GM21515 (cell line): ENCODE results near the gene GNGT2.
"Not testable (repeated sequence)": the region's sequence is repeated elsewhere in the genome, so short reads cannot be mapped to it uniquely, and the experiment has no call there.

Experiments used
- ATAC-seq: cut with Tn5 transposase; IDR thresholded peaks from one replicate; pipeline ENCODE4 v1.9.1; 2021; ENCODE audit not compliant: unreplicated experiment

The GNGT2 gene

DNA sequence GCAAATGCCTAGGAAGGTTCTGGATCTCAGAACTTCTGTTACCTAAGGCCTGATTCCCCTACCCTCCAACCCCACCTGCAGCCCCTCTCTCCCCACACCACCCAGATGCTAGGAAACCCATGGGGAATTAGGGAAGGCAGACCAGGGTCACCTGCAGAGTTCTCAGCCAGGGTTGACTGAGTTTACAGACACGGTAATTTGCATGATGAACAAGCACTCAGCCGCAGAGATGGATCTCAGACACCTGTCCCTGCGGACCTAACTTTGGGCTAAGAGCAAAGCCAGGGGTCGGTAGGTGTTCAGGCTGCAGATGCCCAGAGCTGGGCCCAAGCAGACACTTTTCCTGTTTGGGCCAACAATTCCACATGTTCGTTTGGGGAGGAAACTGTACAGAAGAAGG is 3.0 kb upstream of the GNGT2 start:
- no peak for ATAC-seq

DNA sequence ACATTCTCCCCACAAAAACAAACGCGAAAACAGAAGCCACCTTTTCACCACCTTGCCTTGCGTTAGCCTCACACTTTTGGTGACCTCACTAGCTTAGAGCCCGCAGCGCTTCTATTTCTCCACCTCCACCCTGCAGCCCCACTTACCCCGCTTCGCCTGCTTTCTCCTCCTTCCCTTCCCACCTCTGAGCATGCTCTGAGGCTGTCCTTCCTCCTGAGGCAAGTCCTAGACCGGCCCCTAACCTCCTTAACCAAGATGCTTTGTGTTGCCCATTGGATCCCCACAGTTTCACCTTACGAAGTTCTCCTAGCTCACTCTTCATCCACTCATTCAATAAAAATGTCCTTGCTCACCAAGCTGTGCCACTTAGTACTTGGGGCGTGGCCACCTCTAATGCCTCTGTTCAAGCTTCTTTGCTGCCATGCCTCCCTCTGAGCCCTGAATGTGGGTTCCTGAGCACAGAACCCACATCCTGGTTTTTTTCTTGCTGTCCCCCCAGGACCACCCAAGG is 1.3 kb downstream of the GNGT2 start:
- ATAC-seq = no peak

DNA sequence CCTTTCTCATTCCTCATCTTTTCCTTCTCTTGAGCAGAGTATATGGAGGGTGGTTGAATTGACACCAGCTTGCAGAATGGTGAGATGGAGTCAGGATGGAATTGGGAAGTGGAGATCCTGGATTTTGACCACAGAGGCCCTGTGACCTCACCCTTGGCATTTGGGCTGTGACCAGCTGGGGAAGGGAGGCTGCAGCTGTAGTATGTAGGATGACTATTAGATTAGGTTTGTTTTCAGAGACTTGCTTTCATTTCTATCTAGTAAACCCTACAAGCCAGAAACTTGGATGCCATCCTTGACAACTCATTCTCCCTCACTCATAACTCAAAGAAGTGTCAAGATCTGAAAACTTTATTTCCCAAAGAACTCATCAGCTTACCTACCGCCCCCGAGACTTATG is 5.9 kb downstream of the GNGT2 start:
- no peak for ATAC-seq

DNA sequence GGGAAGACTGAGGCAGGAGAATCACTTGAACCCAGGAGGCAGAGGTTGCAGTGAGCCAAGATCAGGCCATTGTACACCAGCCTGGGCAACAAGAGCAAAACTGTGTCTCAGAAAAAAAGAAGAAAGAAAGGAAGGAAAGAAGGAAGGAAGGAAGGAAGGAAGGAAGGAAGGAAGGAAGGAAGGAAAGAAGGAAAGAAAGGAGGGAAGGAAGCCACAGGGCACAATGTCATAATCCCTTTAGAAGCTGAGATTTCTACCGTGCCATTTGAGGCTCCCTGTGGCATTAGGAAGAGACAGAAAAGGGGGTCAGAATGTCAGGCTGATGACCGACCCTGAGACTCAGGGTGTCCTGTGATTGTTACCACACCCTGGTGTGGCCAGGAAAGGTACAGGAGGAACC is 6.6 kb downstream of the GNGT2 start:
- no peak for ATAC-seq

DNA sequence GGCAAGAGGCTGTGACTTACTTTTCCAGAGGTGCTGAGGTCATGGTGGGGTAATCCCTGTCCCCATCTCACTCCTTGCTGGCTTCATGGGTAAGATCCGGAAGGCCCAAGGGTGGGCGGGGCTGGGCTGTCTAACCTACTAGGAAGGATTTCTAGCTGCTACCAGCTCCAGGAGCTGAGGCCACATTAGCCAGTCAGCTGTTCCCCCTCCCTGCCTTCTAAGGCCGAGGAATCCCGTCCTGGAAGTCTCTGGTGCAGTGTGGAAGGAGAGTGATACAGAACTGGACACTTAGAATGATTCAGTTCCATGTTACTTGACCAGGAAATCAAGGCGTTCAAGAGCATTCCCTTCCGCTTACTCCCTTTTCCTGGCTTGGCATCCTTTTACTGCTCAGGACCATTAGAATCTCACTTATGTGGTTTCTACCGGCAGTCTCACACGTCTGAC is 8.9 kb downstream of the GNGT2 start:
- no peak for ATAC-seq

DNA sequence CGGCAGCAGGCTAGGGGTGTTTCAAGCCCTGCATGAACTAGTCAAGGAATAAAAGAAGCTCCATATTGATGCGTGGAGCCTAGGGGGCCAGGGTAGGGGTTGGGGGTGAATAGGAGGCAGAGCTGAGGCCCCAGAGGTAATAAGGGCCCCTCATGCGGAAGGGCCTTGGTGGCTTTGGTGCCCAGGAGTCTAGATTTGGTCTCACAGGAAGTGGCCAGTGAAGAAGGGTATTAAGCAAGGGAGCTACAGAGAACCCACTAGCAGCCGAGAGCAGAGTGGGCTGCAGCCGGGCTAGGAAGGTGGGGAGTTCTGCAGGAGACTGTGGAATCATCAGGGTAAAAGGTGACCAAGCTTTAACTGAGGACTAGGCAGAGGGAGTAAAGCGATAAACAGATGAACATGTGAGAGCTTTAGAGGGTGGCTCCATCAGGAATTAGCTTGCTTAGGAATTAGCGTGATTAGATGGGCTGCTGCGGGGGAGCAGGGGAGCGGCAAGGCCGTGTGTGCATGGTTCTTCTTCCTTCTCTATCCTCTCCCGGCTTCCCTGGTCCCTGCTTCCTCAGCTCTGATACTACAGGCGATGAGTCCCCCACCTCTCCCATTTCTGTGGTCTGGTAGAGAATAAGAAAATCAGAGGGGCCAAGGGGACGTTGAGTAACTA is 9.8 kb downstream of the GNGT2 start:
- no peak for ATAC-seq

DNA sequence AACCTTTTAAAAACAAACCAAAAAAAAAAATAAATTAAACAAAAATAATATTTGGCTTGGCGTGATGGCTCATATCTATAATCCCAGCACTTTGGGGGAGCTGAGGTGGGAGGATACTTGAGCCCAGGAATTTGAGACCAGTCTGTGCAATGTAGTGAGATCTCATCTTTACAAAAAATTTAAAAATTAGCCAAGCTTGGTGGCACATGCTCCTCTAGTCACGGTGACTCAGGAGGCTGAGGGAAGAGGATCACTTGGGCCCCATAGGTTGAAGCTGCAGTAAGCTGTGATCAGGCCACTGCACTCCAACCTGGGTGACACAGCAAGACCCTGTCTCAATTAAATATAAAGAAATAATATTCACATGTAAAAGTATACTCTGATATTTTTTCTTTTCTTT is 12.2 kb downstream of the GNGT2 start:
- ATAC-seq = no peak

DNA sequence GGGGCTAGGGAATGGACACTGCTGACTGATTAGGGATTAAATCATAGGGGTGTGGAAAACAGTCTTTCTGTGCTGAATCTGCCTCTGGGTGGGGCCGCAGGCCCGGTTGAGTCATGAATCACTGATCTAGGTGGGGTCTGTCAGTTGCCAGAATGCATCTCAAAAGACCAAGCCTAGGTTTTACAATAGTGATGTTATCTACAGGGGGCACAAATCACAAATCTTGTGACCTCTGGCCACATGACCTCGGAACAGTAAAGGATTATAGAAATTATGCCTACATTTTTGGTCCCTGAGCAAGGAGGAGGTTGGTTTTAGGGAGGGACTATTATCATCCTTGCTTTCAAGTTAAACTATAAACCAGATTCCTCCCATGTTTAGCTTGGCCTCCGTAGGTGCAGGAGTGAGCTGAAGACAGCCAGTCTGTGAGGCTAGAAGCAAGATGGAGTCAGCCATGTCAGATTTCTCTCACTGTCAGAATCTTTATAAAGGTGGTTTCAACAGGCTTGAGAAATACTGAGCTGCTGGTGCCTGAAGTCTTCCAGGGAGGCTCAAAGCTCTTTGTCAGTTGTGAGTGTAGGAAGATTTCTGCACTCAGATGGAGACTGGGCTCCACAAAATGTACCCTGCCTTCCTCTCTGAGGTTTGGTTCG is 12.9 kb downstream of the GNGT2 start:
- ATAC-seq = no peak

DNA sequence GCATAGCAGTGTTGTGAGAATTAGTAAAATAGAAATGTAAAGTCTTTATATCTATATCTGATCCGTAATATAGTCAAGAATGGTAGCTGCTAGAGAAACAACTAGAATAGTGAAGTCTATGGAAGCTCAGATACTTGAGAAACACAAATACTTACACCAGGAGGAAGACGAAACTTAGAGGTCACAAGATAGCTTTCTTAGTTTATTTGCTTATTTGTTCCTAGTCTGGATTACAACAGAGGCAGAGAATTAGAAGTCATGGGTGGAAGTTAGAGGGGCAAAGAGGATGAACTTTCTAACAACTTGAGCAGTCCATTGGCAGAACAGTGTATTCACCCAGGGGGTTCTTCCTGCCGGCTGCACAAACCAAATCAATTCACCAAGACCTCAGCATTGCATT is 13.9 kb downstream of the GNGT2 start:
- ATAC-seq = no peak

DNA sequence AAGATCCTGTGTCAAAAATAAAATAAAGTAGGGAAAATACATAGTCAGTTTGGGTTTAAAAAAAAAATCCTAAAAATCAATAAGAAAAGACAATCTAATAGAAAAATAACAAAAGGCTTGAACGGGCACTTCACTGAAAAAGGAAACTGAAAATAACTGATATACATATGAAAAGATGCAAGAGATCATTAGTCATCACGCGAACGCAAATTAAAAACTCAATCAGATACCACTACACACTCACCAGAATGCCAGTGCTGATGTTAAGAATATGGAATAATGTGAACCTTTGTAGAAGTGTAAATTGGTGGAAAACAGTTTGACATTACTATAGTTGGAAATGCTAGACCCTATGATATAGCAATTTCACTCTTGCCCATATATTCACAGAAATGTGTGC is 14.6 kb downstream of the GNGT2 start:
- ATAC-seq = no peak

DNA sequence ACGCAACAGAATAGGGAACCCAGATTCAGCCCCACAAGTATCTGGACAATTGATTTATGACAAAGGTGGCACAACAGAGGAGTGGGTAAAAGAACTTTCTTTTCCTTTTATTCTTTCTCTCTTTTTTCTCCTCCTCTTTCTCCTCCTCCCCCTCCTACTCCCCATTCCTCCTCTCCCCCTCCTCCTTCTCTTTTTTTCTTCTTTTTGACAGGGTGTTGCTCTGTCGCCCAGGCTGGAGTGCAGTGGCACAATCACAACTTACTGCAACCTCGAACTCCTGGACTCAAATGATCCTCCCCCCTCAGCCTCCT is 16.1 kb downstream of the GNGT2 start:
- no peak for ATAC-seq

DNA sequence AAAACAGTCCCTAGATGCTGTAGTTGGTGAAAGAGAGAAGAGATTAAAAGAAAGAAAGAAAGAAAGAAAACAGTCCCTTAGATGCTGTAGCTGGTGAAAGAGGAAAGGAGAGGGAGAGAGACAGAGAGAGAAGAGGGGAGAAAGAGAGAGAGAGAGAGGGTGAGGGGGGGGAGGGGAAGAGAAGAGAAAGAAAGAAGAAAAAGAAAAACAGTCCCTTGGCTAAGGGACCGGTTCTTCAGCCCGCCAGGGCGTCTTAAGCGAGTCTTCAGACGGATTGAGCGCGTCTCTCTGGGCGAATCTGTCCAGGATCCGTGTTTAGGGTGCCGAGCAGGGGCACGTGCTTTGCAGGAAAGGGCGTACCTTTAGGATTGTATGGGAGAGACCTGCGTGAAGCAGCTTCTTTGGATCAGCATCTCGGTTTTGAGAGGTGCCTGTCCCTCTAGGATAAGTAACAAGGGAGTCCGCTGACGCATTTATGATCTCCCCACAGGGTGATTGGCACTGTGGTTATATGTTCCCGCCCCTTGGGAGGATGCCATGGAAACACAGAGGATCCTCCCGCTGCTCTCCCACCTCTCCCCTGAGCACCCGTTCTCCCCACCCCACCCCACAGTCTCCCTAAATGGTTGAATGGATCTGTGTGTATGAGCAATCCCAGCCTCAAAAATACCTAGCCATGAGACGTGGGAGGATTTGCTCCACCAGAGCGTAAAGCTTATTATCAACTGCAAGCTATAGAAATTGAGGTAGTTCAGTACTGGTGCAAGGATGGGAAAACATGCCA is 16.7 kb downstream of the GNGT2 start:
- ATAC-seq = no peak

DNA sequence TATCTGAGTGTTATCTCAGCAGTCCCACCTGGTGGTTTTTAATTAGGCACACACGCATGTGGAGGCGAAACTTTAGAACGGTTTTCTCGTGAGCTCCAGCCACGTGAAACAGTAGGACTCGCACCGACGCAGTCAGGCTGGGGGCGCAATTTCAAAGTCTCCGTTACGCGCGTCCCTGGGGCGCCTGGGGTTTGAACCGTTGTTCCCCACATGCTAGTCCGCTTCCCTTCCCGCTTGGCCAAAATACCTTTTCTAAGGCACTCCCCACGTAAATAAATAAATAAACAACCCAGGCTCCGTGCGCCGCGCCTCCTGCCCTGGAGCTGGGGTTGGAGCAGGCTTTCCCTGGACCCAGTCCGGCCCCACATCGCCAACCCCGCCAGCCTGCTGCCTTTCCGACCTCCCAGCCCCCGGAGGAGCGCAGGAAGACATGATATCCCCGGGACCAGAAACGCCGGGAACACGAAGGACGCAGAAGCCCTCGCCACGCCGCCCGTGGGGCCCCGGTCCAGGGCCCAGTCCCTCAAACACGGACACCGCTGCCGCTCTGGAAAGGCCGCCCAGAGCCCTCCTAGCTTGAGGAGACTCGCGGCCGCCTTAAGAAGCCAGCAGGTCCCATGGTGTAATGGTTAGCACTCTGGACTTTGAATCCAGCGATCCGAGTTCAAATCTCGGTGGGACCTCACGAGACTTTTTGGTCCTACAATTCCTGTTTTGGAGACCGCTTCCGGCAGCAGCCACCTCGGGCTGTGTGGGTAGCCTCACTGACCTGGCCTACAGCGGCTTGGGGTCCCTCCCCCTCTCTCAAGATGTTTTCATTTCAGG is 18.2 kb downstream of the GNGT2 start:
- peak; percentile 43 for ATAC-seq

DNA sequence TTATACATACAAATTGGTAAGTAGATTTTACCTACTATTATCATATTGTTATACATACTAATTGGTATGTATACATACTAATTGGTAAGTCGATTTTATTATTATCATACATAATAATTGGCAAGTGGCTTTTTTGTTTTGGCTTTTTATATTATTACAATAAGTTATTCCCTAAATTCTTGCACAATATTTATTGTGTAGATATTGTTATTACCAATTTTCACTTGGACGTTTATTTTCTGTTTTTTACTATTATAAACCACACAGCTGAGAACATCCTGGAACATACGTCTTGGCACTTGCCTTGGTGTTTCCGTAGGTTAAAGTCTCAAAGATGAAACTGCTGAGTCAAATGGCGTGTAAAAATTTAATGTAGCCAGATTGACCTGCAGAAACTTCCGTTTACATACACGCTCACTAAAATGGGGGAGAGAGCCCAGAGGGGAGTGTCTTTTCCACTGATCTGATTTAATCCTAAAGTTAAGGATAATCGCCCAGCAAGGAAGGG is 18.9 kb downstream of the GNGT2 start:
- peak; percentile 7 for ATAC-seq

DNA sequence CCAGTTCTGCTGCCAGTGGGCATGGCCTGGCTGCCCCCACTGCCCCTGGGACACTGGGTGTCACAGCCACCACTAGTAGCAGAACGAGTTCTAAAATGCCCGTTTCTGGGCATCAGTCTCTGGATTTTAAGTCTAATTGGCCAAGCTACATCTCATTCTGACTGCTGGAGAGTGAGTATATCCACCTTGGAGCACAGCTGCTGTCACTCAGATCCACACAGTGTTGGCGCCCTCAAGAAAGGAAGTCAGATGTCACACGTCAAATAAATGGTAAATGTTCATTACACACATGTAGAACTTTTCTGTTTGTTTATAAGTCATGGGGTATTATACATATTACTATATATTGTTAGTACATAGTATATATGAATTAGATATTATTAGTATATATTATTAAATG is 19.4 kb downstream of the GNGT2 start:
- no peak for ATAC-seq

DNA sequence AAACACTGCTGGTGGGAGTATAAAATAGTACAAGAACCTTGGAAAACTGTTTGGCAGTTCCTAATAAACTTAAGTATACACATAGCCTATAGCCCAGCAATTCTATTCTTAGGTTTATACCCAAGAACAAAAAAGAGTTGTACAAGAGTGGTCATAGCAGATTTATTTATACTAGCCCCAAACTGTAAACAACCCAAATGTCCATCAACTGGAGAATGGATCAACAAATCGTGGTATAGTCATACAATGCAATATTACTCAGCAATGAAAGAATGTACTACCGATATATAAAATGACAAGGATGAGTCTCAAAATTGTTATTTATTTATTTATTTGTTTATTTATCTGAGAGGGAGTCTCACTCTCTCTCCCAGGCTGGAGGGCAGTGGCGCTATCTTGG is 23.1 kb downstream of the GNGT2 start:
- ATAC-seq = no peak

DNA sequence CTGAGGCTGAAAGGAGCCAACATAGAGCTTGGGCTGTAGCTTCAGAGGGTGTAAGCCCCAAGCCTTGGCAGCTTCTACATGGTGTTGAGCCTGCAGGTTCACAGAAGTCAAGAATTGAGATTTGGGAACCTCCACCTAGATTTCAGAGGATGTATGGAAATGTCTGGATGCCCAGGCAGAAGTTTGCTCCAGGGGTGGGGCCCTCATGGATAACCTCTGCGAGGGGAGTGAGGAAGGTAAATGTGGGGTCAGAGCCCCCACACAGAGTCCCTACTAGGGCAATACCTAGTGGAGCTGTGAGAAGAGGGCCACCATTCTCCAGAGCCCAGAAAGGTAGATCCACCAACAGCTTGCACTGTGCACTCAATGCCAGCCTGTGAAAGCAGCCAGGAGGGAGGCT is 25.0 kb downstream of the GNGT2 start:
- not testable (repeated sequence) for ATAC-seq

DNA sequence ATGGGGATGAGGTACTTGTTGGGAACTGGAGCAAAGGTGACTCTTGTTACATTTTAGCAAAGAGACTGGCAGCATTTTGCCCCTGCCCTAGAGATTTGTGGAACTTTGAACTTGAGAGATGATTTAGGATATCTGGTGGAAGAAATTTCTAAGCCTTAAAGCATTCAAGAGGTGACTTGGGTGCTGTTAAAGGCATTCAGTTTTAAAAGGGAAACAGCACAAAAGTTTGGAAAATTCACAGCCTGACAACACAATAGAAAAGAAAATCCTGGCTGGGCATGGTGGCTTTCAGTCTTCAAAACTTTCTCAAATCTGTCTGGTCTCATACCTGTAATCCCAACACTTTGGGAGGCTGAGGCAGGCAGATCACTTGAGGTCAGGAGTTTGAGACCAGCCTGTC is 25.9 kb downstream of the GNGT2 start:
- not testable (repeated sequence) for ATAC-seq

DNA sequence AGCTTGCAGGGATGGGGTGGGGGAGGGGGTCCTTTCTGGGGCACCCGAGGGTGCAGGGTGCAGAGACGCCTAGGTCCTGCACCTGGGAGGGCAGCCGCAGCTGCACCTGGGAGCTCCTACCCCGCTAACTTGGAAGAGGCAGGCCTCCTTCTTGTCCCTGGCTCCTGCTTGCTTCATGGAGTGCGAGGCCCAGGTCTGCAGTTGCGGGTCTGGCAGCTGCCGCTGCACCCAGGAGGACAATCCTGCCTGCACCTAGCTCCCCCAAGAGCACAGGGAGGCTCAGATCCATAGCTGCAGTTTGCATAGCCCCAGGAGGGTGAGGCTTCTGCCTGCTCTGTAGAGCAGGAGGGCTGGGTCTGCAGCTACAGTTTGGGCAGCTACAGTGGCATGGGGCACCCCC is 26.6 kb downstream of the GNGT2 start:
- ATAC-seq = no peak

DNA sequence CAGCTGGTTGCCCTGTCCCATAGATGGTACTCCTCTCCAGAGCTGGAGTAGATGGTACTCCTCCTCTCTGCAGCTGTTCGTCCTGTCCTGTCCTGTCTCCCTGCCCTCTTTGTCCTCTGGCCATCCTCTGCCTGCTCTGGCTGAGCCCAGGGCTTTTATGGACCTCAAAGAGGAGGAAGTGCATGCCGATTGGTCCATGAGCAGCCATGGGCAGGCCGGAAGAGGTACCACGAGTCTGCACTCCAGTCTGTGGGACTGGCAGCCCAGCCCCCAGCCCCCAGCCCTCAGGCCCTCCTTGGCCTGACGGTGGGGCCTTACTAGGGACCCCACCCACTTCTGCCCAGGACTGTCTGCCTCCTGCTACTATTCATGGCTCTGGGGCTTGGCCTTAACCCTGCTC is 27.0 kb downstream of the GNGT2 start:
- no peak for ATAC-seq

DNA sequence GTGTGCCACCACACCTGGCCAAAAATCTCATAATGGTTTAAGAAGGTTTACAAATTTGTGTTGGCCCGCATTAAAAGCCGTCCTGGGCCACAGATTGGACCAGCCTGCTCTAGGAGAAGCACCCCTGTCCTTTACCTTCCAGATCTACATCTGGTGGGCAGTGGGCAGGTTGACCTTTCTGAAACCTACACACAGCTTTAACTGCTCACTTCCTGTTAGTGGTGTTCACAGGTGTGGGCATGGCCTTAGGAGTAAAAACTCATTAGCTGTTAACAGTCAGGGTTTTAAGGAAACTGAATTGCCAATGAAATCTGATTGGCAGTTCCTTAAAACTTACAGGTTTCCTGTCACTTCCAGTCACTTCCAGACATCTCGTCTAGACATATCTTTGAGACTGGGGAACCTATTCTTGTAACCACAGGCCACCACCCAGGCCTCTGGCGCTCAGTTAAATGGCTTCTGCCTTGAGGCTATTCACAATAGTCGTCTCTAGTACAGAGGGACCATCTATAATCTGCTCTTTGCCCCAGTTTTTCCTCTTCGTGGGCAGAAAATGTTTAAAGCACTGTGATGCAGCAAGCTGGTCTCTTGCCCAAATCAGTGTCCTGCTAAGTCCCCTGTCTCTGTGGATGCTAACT is 29.3 kb downstream of the GNGT2 start:
- ATAC-seq = no peak
